Skin of body (tissue), 2 donors: Measurements from ENCODE around the gene HECW1. TPM values are rescaled to one million over a fixed set of nuclear protein-coding genes. Genes with fewer than 3 reads are reported as not detected.
"Not testable (repeated sequence)": the region's sequence is repeated elsewhere in the genome, so short reads cannot be mapped to it uniquely, and the experiment has no call there.

Experiments
- DNase-seq: peaks from one replicate; lab custom pipeline; 2025; lab: John Stamatoyannopoulos, UW
- total RNA-seq: library from RNA; depleted of rRNA; stranded (reverse); fragments of >200 nt; gene quantifications from one replicate; pipeline ENCODE4 v1.2.3, GENCODE V29; 2014

Gene HECW1
- total RNA-seq, 1 donor from 2014 or later: 1.8 TPM

- DNase-seq: no peak
These were observed 191.3 kb downstream of the HECW1 start for GRCh38 chr7:43303740-43304241.

DNA sequence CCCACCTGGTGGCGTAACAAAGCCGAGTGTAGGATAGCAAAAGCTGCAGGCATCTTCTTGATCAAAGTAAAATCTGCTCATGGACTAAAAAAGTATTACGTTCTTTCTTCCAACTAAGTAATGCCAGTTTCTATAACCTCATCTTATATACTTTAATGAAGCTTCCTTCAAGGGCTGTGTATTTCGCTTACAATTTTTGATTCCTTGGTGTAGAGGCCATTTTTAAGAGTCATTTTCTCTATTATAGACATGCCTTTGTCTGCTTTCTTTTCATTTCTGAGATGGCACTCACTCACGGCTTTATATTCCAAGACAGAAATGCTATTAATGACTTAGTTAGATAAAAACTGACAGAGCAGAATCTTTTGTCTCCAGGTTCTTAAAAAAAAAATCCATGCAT is 194.0 kb downstream of the HECW1 start:
- no peak for DNase-seq

DNA sequence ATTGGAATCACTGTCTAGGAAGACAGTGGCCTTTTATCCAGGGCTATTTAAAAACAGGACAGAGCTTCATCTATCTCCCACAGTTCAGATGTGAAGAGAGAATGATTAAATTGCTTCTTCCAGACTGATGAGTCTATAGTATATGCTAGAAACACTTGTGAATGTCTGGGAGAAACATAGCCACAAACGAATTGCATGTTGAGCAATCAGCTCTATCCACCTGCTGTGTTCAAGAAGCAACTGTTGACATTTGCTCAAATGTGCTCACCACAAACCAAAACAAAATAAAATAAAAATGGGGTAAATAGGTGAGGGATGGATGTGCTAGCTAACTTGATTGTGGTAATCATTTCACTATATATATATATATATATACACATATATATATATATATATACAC is 195.1 kb downstream of the HECW1 start:
- no peak for DNase-seq

DNA sequence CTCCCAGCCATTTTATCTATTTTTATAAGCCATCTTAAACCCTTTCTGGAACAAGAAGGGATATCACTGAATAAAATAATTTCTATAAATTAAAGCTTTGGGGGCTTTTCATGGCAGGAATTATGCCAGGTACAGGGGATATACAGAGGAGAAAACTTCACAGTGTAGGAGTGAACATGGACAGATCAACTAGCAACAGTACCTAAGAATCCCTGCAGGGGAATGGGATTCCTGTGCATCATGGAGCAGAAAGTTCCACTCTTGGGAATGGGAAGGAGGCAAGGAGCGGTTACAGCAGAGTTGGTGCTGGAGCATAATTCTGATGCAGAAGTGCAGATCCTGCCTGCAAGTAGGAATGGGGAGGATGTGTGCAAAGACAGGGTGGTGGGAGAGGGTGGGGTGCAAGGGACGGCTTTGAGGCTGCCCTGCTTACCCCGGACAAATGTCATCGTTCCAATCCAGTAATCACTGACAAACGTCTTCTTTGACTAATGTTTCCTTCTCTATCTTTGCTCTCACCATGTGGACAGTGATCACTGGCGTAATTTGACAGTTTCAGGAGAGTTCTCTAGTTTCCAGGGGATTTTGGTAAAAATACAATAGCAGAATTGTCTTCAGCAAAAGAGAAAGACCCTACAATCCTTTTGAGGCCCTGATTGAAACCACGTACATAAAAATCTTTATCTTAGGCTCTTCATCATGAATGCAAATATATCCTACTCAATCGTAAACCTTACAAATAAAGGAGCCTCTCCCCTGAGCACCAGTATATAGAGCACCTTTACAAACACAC is 196.7 kb downstream of the HECW1 start:
- DNase-seq: no peak

DNA sequence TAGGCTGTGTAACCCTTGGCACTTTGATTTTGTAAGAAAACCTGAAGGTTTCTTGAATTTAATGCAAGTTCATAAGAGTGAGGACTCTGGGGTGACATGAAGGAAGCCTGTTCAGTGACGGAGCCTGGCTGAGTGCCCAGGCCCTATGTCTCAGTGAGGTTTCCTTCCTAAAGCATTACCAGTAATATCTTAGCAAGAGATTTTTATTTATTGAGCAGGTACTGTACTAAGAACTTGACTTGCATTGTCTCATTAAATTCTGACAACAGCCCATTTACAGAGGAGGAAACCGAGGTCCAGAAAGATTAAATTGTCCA is 197.2 kb downstream of the HECW1 start:
- DNase-seq: no peak

GRCh38 chr7:43311052-43311451 is 198.6 kb downstream of the HECW1 start:
- DNase-seq: no peak

GRCh38 chr7:43311694-43312093 is 199.2 kb downstream of the HECW1 start:
- DNase-seq: no peak

DNA sequence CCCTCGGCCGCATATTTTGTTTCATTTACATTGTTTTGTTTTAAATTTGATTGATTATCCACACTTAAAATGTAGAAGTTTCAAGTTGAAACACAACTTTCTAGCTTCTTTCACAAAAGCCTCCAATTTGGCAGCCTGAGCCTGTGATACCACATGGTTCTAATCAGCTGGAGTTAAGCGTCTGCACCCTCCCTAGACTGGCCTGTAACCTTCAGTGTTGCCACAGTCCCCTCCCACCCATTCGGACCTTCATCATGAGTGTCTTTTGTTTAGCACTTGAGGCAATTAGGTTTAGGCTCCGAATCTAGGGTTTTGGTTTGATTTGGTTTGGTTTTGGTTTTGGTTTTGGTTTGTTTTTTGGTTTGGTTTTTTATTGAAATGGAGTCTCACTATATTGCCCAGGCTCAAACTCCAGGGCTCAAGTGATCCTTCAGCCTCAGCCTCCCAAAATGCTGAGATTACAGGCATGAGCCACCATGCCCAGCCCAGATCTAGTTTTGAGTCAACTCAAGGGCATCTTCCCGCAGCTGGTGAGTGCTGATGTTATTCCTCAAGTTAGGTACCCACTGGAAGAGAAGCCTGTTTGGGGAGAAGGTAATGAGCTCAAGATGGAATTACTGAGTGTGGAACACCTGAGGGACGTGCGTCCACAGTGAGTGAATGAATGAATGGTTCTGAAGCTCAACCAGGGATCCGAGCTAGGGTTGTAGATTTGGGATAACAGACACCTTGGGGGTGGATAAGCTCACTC is 201.4 kb downstream of the HECW1 start:
- DNase-seq: no peak

- DNase-seq: no peak
These were observed 202.1 kb downstream of the HECW1 start for GRCh38 chr7:43314379-43315158.

GRCh38 chr7:43317075-43317474 is 204.6 kb downstream of the HECW1 start:
- no peak for DNase-seq

- DNase-seq: no peak
These were observed 205.8 kb downstream of the HECW1 start for GRCh38 chr7:43318188-43318770.

DNA sequence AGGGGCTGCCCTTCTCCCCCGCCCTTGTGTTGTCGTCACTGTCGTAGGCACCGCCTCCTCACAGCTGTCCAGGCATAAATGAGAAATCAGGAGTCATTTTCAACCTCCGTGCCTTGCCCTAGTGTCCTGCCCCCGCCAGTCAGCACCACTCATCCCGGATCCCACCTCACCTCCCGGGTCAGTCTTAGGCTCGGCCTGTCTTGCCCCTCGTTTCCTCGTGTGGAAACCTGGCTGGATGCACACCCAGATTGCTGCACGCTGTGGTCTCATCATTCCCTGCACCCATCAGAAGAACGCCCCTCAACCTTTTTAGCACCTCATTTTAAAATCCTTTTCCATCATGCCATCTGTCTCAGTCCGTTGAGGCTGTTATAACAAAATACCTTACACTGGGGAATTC is 213.1 kb downstream of the HECW1 start:
- DNase-seq: no peak

GRCh38 chr7:43328336-43328735 is 215.9 kb downstream of the HECW1 start:
- no peak for DNase-seq

DNA sequence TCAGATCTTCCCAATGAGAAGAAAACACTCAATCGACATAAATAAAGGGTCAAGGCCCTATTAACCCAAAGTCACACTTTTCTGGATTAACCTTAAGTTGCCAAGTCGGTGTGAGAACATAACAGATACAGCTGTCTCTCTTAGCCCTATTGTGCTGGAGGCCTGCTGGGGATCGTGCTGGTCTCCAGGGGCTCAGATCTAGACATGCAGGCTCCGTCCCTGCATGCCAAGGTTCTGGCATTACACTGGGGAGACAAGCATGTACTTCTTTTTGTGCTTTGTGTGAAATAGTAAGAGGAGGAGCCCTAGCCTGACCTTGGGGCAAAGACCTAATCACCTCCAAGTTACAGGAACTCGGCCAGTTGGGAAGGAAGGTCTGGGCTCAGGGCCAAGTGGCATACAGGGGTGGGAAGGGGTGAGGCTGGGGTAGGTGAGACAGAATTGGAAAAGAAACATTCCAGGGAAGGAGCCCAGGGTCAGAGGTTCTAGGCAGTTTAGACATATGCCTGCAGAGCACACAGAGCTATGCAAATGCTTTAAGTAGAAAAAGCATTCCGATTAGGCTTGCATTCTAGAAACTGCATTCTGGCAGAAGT is 216.4 kb downstream of the HECW1 start:
- no peak for DNase-seq

DNA sequence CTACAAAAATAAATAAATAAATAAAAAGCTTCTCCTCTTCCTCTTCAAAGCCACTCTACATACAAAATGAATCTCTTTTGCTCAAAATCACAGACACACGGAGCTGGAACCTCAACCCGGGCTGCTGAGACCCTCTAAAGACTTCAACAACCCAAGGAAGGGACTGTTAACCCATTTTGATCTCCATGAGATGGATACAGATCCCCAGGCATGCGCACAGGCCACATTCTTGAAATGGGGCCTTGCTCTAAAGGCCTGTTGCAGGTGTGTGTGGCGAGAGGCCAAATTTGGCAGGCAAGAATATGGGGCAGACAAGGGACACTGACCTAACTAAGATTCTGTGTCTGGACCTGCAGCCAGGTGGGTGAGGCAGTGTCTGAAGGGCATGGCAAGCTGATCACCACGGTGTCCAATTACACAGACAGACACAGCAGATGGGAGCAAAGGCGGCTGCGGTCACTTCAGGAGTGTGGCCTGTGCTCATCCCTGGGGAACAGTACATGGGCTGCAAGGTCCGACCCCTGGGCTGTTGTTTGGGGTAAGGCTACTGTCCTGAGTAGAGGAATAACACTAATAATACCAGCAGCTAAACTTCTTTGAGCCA is 219.8 kb downstream of the HECW1 start:
- DNase-seq: no peak

DNA sequence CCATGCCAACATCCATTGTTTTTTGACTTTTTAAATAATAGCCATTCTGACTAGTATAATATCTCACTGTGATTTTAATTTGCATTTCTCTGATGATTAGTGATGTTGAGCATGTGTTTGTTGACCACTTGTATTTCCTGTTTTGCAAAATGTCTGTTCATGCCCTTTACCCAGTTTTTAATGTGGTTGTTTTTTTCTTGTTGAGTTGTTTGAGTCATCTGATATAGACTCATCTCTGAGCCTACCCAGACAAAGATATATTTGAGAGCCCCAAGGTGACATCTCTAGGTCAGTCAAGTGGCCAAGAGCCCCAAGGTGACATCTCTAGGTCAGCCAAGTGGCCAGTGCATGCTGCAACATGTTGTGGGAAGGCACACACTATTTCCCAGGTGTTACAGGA is 224.7 kb downstream of the HECW1 start:
- no peak for DNase-seq

DNA sequence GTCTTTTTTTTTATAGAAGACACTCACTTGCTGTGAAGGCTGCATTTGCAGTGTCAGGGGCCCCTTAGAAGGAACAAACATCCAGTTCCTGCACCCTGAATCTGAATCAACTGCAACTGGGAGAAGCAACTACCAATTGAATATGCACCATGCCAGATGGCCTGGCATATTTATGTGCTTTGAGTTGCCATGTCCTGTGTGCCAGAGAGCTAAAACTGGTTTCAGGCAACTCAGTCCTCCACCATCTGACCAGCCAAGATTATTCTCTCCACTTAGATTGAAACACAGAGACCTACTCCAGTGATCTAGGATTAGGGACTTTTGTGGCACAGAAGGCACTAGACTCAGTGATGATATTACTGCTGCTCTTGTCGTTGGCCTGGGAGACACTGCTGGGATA is 225.4 kb downstream of the HECW1 start:
- DNase-seq: no peak

DNA sequence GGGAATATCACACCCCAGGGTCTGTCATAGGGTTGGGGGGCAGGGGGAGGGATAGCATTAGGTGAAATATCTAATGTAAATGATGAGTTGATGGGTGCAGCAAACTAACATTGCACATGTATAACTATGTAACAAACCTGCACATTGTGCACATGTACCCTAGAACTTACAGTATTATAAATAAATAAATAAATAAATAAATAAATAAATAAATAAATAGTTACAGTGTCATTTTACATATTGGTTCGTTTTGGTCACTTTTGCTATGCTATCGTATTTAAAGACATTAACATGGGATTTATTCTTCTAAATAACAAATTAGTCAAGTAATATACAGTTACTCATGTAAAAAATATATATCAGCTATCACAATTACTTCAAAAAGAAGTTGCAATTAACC is 228.7 kb downstream of the HECW1 start:
- no peak for DNase-seq

- DNase-seq: not testable (repeated sequence)
These were observed 231.0 kb downstream of the HECW1 start for GRCh38 chr7:43343417-43343816.

GRCh38 chr7:43345696-43346095 is 233.2 kb downstream of the HECW1 start:
- not testable (repeated sequence) for DNase-seq

DNA sequence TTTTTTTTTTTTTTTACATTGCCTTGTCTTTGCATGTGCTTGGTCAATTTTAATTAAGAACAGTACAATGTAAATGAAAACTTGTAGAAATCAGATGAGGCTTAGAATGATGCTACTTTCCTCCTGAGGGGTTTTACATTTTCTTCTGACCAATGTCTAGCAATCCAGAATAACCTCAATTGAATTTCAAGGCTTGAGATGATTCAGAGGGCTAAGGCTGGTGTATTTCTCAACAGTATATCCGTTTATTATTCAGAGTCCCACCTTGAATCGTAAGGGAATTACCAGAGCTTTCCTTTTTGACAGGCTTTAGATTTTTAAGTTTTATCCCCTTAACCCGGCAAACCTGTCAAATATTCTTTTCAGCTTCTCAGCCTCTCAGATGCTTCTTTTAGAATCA is 239.2 kb downstream of the HECW1 start:
- DNase-seq: no peak
